GM06990 (cell line): Measurements from ENCODE around the gene ADAM30.

Experiments
- DNase-seq: peaks from one replicate; pipeline ENCODE4 v3.0.0-alpha.2; 2011; ENCODE audit not compliant: insufficient read length; ENCODE audit errors: extremely low read depth
- H3K27me3 ChIP-seq: replicated peaks from 2 replicates; pipeline ENCODE4 v1.6.0; 2011; ENCODE audit warnings: low read length; ENCODE audit not compliant: control insufficient read depth, insufficient read depth
- H3K36me3 ChIP-seq: 2 replicates; pipeline ENCODE4 v1.5.1; 2011; ENCODE audit warnings: low read length; ENCODE audit not compliant: control insufficient read depth, insufficient read depth
- H3K4me3 ChIP-seq: replicated peaks from 2 replicates; pipeline ENCODE4 v1.5.1; 2011; ENCODE audit warnings: low read depth, mild to moderate bottlenecking, control low read depth, low read length
- TF ChIP-seq, protein P1 (sequence below): IDR thresholded peaks from 2 replicates; pipeline ENCODE4 v1.5.1; 2011; ENCODE audit warnings: low read length, control low read depth, mild to moderate bottlenecking, inconsistent platforms; ENCODE audit not compliant: insufficient read depth, poor library complexity, severe bottlenecking

The ADAM30 gene

GRCh38 chr1:119906927-119907652, 10.8 kb upstream of the ADAM30 start:
- DNase-seq, result no peak
- TF ChIP-seq, protein P1, sequence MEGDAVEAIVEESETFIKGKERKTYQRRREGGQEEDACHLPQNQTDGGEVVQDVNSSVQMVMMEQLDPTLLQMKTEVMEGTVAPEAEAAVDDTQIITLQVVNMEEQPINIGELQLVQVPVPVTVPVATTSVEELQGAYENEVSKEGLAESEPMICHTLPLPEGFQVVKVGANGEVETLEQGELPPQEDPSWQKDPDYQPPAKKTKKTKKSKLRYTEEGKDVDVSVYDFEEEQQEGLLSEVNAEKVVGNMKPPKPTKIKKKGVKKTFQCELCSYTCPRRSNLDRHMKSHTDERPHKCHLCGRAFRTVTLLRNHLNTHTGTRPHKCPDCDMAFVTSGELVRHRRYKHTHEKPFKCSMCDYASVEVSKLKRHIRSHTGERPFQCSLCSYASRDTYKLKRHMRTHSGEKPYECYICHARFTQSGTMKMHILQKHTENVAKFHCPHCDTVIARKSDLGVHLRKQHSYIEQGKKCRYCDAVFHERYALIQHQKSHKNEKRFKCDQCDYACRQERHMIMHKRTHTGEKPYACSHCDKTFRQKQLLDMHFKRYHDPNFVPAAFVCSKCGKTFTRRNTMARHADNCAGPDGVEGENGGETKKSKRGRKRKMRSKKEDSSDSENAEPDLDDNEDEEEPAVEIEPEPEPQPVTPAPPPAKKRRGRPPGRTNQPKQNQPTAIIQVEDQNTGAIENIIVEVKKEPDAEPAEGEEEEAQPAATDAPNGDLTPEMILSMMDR, result no peak
- Histone ChIP-seq H3K4me3 (no peak overlapping the region), H3K27me3 (no peaks in the 10 kb centered on the region), H3K36me3 (no peaks in the 10 kb centered on the region)

DNA sequence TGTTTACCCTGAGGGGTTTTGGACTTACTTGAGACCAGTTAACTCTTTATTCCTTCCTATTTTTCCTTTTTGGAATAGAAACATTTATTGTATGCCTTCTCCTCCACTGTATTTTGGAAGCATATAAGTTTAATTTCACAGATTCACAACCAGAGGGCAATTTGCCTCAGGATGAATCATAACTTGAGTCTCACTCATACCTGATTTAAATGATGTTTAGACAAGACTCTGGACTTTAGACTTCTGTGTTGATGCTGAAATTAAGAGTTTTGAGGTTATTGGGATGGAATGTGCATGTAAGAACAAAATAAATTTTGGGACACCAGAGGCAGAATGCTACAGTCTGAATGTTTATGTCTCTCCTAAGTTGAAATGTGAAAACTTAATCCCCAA, 7.1 kb upstream of the ADAM30 start:
- no peak for DNase-seq
- Histone ChIP-seq H3K4me3 (no peak overlapping the region), H3K36me3 (no peaks in the 10 kb centered on the region), H3K27me3 (no peaks in the 10 kb centered on the region; the same call in 1 of the 2 replicates)
- TF ChIP-seq, protein P1, result no peak

DNA sequence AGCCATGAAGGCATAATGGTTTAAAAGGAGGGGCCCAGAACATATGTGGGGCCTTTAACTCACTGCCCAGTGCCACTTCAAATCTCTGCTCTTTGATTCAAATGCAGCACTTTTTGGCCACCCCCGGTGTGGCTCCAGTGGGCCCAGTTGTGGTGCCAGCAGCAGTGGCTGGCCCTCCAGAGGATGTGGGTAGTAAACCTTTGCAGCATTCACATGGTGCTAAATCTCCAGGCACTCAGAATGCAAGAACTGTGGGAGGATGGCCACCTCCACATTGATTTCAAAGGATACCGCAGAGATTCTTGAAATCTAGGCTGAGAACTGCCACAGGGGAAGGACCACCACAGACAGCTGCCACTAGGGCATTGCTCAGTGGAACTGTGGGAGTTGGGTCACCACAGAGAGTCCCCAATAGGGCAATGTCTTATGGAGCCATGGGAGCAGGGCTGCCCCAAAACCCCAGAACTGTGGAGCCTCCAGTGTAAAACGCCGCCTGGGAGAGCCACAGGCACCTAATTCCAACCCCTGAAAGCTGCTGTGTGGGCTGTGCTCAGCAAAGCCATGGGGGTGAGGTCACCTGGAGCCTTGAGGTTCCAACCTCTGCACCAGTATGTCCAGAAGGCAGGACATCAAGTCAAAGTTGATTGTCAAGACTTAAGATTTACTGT, 6.6 kb upstream of the ADAM30 start:
- Histone ChIP-seq H3K36me3 (no peaks in the 10 kb centered on the region), H3K27me3 (no peaks in the 10 kb centered on the region; the same call in 1 of the 2 replicates), H3K4me3 (no peak overlapping the region)
- TF ChIP-seq, protein P1, result no peak
- DNase-seq, result no peak

DNA sequence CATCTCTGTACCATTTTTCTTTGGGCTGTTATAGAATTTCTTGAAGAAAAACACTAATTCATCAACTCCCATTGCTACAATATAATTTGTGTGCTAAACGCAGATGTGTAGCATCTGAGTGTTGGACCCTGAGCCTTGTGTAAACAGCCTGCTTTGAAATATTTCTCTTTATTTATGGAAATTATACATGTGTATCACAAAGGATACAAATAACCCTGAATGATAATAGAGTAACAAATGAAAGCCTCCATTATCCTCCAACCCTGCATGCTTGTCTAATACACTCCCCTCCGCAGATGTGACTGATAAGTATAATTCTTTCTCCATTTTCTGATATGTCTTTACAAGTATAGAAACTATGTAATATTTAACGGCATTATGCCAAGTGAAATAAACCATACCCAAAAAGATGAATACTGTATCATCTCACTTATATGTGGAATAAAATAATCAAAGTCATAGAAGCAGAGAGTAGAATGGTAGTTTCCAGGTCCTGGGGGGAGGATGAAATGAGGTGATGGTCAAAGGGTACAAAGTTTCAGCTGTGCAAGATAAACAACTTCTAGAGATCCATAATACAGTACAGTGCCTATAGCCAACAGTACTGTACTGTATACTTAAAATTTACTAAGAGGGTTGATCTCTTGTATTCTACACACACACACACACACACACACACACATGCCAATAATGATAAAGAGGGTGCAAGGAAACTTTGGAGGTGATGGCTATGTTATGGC, 2.8 kb upstream of the ADAM30 start:
- Histone ChIP-seq H3K27me3 (no peaks in the 10 kb centered on the region; the same call in 1 of the 2 replicates), H3K4me3 (no peak overlapping the region), H3K36me3 (no peaks in the 10 kb centered on the region)
- TF ChIP-seq, protein P1, result no peak
- no peak for DNase-seq

GRCh38 chr1:119898530-119898929, 2.2 kb upstream of the ADAM30 start:
- TF ChIP-seq, protein P1, result no peak
- no peak for DNase-seq
- Histone ChIP-seq H3K4me3 (no peak overlapping the region), H3K36me3 (no peaks in the 10 kb centered on the region), H3K27me3 (no peaks in the 10 kb centered on the region; the same call in 1 of the 2 replicates)
